Bronchial epithelial cell (primary cell): ENCODE results near the gene UTP4. TPM values are rescaled to one million over a fixed set of nuclear protein-coding genes. Genes with fewer than 3 reads are reported as not detected.
A peak's percentile ranks its signal among the peaks of the same experiment; 100 is the strongest.

Experiments
- DNase-seq: peaks from one replicate; pipeline ENCODE4 v3.0.0-alpha.2; 2010; ENCODE audit warnings: low read depth
- FAIRE-seq: peaks from 2 replicates; lab custom pipeline; 2011; peaks lifted over from hg19 to GRCh38; lab: Jason Lieb, UNC
- H3K27me3 ChIP-seq: 2 replicates; pipeline ENCODE4 v1.5.1; 2011; ENCODE audit warnings: low read length; ENCODE audit not compliant: control insufficient read depth, insufficient read depth
- H3K36me3 ChIP-seq: 2 replicates; pipeline ENCODE4 v1.5.1; 2011; ENCODE audit warnings: low read length; ENCODE audit not compliant: control insufficient read depth, insufficient read depth
- H3K4me3 ChIP-seq: 2 replicates; pipeline ENCODE4 v1.5.1; 2011; ENCODE audit warnings: mild to moderate bottlenecking, low read depth, low read length, control low read depth
- CTCF ChIP-seq: IDR thresholded peaks from 2 replicates; pipeline ENCODE4 v1.5.1; 2011; ENCODE audit warnings: mild to moderate bottlenecking, moderate library complexity, low read length, control low read depth, inconsistent platforms; ENCODE audit not compliant: insufficient read depth, severe bottlenecking
- total RNA-seq: library from RNA; depleted of rRNA; stranded (reverse); fragments of >200 nt; gene quantifications from 2 replicates; pipeline ENCODE4 v1.2.1, GENCODE V29; 2014

UTP4 gene
- total RNA-seq, 1 donor from 2014 or later, result 21.9 TPM

- FAIRE-seq (no peak), DNase-seq (peak; percentile 43)
- TF ChIP-seq CTCF, result no peak
- H3K4me3 ChIP-seq, result no peak overlapping the region
- no peaks in the 10 kb centered on the region for H3K36me3 ChIP-seq
- H3K27me3 ChIP-seq, result no peaks in the 10 kb centered on the region
Measured at GRCh38 chr16:69179328-69180010, 47.0 kb downstream of the UTP4 start.

GRCh38 chr16:69180011-69180338 is 47.5 kb downstream of the UTP4 start:
- H3K36me3 ChIP-seq, result no peaks in the 10 kb centered on the region
- FAIRE-seq (no peak), DNase-seq (no peak)
- no peak overlapping the region for H3K4me3 ChIP-seq
- no peaks in the 10 kb centered on the region for H3K27me3 ChIP-seq
- no peak for TF ChIP-seq CTCF

GRCh38 chr16:69182730-69183416 is 50.4 kb downstream of the UTP4 start:
- FAIRE-seq, result no peak
- no peaks in the 10 kb centered on the region for H3K27me3 ChIP-seq
- TF ChIP-seq CTCF, result no peak
- H3K36me3 ChIP-seq, result no peaks in the 10 kb centered on the region
- no peak overlapping the region for H3K4me3 ChIP-seq
- DNase-seq, result peak; percentile 67

- no peaks in the 10 kb centered on the region for H3K27me3 ChIP-seq
- H3K4me3 ChIP-seq, result peak within 1 kb of the TSS; percentile 71
- FAIRE-seq (no peak), DNase-seq (peak; percentile 79)
- H3K36me3 ChIP-seq, result no peaks in the 10 kb centered on the region
- TF ChIP-seq CTCF, result no peak
Measured at GRCh38 chr16:69186642-69187445, 54.4 kb downstream of the UTP4 start, which contains the start of gene SNTB2. SNTB2 (plus strand) TSS chr16:69187164; CDS start chr16:69187167, 3 bp downstream.

GRCh38 chr16:69187446-69188235 is 55.2 kb downstream of the UTP4 start:
- FAIRE-seq, result no peak
- DNase-seq, result peak; percentile 20
- H3K4me3 ChIP-seq, result peak overlapping the region; percentile 71
- TF ChIP-seq CTCF, result no peak
- no peaks in the 10 kb centered on the region for H3K36me3 ChIP-seq
- no peaks in the 10 kb centered on the region for H3K27me3 ChIP-seq
